ENCODE results near the gene BCAR1. TPM values are rescaled to one million over a fixed set of nuclear protein-coding genes. Genes with fewer than 3 reads are reported as not detected.
A peak's percentile ranks its signal among the peaks of the same experiment; 100 is the strongest.
"Not testable (repeated sequence)": the region's sequence is repeated elsewhere in the genome, so short reads cannot be mapped to it uniquely, and the experiment has no call there.

Gene BCAR1
- total RNA-seq = 48.6 and 116 TPM in 2 replicates

DNA sequence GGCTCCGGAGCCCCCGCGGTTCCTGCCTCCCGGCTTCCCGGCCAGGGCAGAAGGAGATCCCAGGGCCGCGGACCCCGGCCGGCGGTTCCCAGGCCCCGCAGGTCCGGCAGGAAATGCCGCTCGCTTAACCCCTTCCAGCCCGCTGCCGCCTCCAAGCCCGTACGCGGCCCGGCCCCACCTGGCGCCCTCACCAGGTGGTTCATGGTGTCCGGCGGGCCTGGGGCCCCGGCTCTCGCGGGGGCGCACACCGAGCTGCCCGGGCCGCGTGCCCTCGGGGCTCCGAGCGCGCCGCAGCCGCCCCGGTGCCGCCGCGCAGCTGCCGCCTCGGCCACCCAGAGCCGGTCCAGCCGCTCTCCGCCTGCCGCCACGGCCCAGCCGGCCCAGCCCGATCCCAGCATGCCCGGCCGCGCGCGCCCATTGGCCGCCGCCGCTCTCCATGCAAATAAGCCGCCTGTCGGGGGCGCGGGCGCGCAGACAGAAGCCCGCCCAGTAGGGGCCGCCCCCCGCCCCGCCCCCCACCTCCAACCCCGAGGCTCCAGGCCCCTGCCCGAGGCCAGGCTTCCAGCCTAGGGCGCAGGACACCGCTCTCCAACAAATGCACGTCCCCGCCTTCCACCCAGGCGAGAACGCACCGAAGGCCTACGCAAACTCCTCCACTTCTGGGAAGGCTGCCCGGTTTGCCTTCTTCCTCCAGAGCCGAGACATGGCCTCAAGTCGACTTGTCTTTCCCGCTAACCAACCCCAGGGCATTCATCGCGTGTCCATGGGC, at the start of gene BCAR1:
Gene BCAR1, minus strand, starts transcription at position 345 of the 769 bp plus-strand sequence. Its CDS starts 142 bp downstream, at position 203.
- DNase-seq (ENCODE audit: low read depth) = peak; percentile 61

DNA sequence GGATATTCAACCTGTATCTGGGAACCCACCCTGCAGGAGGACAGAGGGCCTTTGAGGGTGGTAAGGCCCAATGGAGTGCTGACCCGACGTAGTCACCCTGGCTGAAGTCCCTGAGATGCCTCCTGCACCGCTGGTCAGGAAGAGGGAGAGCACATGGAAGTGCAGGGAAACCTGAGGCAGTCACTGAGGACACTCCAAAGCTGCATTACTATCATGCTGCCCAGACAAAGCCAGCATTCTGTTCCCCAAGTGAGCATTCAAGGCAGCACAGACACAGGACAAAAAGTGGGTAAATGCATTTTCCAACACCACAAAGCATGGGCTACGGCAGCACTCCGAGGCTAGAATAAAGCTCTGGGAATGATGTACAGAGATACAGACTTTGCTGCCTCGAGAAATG, 46.8 kb upstream of the BCAR1 start:
- DNase-seq (ENCODE audit: low read depth) = no peak

DNA sequence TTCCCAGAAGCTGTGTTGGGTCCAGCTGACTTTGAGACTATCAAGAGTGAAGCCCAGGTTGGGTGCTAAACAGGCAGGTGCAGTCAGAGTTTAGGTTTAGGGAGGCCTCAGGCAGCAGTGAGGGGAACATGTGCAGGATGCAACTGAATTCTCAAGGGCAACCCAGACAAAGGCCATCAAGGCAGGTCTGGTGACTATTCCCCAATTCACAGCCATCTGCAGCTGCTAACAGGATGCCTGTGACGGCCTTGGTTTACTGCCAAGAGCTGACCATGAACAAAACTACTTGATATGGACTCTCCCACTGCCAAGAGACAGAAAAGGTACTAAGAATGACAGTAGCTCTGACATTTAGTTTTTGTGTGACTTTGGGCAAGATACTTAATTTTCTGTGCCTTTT, 45.2 kb upstream of the BCAR1 start:
- DNase-seq (ENCODE audit: low read depth) = no peak

DNA sequence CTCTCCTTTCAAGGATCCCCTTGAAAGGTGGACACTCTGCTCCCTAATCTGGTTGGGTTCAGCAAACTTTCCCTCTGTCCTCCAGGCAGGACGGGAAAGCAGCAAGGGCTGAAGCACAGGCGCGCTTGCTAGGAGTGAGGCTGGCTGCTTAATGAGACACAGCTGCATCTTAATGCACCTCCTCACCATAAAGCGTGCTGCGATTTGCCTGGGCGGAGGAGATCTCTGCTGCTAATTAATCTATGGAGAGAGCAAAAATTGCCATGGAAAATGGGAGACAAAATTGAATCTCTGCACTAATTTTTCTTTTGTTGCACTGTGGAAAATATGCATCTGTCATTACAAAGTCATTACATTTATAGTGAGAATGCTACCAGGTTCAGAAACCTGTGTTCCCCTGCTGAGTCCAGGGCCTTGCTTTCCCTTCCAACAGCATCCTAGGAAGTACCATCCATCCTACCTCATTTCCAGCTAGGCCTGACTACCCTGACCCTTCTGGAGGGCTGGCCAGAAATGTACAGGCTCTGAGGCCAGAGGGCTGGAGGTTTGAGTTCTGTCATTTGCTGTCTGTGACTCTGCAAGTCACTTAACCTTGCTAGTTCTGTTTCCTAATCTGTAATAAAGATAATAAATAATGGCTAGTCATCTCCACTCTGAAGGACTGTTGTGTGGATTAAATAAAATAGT, 43.5 kb upstream of the BCAR1 start:
- no peak for DNase-seq (ENCODE audit: low read depth)

DNA sequence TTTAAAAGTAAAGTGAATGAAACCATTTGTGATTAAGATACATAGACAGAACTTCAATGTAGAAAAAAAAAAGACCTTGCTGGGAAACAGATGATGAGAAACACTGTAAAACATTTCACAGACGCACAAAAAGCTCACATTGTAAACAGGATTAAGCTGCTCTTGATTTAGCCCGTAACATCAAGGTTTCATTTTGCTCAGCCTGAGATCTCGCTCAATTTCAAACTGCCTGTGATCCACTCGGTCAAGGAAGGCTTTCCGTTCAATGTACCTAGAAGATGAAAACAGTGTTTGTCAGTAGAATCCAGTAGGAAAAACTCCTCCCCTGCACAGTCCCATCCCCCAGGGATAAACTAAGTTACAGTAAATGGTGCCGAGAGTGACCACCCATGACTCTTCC, 42.3 kb upstream of the BCAR1 start:
- DNase-seq (ENCODE audit: low read depth) = no peak

DNA sequence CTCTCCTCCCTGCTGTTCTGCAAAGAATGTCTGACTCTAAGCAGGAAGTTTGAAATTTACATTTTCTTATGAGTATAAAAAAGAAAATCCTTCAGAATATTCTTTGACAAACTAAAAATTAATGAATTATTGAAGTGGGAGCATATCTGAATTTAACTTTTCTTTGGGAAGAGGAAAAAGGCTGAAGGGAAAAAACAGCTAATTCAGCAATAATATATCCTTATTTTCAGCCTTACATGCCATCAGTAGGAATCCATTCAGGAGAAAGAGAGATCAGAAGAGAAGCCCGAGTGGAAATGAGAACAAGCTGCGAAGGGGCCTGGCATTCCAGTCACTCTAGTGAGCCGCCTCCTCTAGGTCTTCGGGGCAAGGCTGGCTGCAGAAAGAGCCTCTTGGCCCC, 41.7 kb upstream of the BCAR1 start:
- DNase-seq (ENCODE audit: low read depth) = no peak

DNA sequence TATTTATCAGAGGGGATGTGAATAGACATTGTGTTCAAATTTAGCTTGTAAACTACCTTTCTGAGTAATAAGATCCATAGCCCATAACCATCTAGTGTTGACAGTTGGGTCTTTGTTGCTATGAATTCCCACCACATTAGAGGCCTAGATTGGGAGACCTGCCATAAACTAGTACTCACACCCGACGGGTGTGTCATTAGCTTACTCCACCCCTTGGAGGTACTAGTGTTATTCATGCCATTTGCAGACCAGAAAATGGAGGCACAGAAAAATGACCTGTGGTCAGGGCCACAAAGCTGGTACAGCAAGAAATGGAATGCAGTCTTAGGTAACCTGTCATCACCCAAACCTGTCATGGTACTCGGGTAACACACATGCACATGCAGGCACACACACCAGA, 41.3 kb upstream of the BCAR1 start:
- no peak for DNase-seq (ENCODE audit: low read depth)

DNA sequence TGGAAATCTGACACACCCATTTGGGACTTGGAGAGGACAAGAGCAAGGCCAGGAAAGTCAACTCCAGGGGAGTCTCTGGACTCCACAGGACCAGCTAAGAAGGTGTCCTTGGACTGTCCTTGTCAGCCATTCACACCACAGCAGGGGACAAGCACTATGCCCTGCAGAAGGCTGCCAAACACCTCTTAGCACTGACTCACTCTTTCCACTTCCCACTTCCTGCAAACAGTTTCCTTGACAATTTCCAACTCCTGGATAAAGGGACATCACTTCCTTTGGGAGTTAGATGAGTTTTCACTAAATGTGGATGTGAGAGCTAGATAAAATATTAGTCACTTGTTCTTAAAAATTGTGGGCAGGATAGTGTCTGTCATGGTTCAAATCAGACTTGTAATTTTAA, 37.8 kb upstream of the BCAR1 start:
- peak; percentile 42 for DNase-seq (ENCODE audit: low read depth)

DNA sequence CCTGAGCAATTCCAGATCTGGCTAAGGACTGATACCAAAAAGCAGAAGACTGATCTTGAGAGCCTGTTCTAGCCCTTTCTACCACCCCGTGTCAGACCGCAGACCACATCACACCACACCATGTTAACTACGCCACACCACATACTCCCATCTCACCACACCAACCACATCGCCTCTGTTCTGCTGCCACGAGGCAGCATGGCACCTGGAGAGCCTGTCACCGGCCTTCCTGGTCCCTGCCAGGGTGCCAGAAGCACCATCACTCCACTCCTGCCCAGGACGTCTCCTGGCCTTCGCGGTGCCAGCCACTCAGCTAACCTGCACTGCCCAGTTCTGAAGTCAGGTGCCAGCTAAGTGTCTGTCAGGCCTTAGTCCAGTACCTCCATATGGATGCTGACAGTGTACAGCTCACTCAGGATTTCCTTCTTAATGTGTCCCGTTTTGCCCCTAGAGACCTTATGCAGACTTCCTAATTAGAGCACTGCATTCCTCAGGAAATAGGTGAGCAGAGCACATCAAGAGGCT, 37.2 kb upstream of the BCAR1 start:
- DNase-seq (ENCODE audit: low read depth) = no peak

GRCh38 chr16:75288181-75288580, 36.8 kb upstream of the BCAR1 start:
- no peak for DNase-seq (ENCODE audit: low read depth)

DNA sequence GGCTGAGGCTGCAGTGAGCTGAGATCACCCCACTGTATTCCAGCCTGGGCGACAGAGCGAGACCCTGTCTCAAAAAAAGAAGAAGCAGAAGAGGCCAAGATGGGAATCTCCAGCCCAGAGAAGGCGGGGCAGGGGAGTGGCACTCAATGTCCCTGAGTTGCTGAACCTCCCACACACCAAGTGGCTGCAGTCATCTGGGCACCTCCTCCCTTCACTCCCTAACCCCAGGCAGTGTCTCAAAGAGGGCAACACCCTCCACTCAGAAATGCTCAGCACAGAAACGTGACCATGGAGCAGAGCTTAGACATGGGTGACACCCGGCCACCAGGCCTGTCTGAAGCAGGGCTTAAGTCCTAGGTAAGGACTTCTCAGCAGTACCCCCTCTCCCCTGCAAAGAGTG, 36.3 kb upstream of the BCAR1 start:
- DNase-seq (ENCODE audit: low read depth) = no peak

GRCh38 chr16:75286389-75286788, 35.0 kb upstream of the BCAR1 start:
- DNase-seq (ENCODE audit: low read depth) = no peak

DNA sequence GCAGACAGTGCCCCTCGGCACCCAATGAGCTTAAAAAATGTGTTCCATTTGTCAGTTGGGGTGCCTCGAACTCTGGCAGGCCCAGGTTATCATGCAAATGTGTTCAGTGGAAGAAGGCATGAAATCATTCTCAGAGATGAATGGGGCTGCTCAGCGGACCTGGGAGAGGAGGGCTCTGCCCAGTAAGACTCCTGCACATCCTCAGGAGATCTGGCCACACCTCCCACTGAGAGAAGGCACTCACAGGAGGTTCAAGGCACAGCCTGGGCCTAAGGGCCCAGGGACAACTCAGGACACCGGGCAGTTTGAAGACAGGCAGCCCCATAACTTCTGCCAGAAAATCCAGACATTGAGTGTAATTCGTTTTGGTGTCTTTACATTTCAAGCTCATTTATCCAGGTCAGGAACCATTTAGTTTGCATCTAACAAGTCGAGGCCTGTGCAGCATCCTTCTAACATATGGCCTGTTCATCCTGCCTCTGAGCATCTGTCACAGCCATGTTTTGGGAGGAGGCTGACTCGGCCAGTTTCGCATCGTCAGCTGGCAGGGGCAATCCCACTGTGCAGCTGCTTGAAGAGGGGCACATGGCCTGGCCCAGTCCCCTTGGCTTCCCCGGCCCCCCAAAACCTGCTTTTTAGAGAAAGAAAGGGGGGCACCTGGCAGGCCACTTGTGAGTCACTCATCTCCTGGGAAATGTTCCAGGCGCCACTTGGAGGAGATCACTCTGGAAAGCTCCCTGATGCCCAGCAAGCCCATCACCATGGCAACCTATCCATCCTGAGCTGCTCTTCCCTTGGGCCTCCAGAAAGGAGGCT, 31.2 kb upstream of the BCAR1 start:
- no peak for DNase-seq (ENCODE audit: low read depth)

DNA sequence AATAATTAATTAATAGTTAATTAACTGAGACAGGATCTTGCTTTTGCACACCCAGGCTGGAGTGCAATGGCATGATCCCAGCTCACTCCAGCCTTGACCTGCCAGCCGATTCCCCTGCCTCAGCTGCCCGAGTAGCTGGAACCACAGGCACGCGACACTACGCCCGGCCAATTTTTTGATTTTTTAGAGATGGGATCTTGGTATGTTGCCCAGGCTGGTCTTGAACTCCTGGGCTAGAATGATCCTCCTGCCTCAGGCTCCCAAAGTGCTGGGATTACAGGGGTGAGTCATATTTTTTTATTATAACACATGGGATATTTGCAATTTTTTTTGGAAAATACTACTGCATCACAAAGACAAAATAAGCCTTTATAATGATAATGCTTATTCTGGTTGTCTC, 30.4 kb upstream of the BCAR1 start:
- DNase-seq (ENCODE audit: low read depth) = no peak

DNA sequence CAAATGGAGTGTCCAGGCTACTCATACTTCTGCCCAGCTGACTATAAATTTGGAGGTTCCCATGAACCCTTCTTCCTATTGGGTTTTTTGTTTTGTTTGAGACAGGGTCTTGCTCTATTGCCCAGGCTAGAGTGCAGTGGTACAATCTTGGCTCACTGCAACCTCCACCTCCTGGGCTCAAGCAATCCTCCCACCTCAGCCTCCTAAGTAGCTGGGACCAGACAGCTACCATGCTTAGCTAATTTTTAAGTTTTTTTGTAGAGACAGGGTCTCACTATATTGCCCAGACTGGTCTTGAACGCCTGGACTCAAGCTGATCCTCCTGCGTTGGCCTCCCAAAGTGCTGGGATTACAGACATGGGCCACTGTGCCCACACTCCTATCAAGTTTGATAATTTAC, 29.6 kb upstream of the BCAR1 start:
- not testable (repeated sequence) for DNase-seq (ENCODE audit: low read depth)

DNA sequence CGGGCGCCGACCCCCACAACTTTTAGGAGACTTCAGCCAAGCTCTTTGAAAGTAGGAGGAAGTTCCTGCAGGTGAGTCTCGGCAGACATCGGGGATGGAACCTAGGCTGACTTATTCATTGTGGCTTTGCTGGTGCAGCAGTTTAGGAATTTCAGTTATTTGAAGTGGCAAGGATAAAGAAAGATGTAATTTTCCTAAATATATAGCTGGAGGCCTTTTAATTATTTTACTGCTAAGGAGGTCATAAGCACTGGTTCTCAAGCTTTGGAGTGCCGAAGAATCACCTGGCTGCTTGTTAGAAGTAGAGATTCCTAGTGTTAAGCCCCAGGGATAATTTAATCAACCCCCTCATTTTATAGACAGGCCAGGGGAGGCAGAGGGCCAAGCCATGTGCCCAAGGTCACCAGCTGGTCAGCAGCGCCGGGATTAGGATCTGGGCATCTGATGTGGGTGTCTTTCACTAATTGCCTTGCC, 28.9 kb upstream of the BCAR1 start:
- DNase-seq (ENCODE audit: low read depth) = no peak

GRCh38 chr16:75279305-75279704, 27.9 kb upstream of the BCAR1 start:
- peak; percentile 23 for DNase-seq (ENCODE audit: low read depth)

DNA sequence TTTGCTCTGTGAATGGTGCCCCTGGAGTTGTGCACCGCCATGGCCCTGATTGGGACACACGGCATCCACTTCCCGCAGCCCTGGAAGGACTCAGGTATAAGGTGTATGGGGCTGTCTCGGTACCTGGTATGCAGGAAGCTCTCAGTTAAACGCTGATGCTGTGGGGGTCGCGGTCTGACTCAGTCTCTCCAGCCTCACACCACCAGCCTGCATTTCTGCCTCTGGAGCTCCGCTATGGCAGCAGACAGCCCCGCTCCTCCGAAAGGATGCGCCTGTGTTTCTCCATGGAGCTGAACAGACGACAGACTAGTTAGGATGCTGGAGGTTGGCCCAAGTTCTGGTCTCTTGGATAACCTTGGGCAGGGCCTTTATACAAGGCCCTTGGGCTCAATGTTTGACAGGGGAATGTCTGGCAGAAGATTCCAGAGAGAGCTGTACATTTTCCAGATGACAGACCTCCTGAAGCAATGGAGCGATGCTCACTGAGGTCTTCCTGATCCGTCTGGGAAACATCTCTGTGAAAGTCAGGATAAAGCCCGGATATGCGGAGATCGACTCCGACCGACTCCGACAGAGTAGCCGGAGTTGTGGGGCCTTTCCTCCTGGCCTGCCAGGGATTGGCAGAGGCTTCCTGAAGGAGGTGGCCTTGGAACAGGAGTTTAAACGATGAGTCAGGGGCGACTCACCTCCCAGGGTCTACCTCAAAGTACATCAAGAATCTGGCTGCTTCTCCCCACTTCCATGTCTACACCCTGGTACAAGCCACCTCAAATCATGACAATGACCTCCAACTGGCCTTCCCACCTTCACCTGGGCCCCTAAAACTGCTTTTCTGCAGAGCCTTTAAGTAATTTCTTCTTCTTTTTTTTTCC, 21.9 kb upstream of the BCAR1 start:
- DNase-seq (ENCODE audit: low read depth) = peak; percentile 66

GRCh38 chr16:75272629-75273028, 21.2 kb upstream of the BCAR1 start:
- DNase-seq (ENCODE audit: low read depth) = not testable (repeated sequence)

DNA sequence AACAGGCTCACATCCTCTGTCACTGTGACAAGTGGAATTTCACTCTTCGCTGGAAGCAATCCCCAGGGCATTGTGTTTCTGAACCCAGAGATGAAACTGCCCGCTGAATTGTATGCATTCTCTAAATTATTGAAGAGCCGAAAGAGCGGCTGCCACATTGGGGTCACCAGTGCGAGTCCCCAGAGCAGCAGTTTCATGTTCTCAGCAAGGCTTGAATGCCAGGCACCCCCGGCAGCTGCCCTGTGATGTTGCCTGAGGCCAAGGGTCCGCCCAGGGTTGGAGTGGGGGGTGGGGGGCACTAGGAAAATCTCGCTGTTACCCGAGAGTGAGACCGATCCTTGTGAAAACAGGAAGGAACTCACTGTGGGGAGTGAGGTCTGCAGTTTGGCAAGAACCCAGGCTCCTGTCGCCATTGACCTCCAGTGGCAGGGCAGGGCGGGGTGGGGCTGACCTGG, 20.7 kb upstream of the BCAR1 start:
- no peak for DNase-seq (ENCODE audit: low read depth)

DNA sequence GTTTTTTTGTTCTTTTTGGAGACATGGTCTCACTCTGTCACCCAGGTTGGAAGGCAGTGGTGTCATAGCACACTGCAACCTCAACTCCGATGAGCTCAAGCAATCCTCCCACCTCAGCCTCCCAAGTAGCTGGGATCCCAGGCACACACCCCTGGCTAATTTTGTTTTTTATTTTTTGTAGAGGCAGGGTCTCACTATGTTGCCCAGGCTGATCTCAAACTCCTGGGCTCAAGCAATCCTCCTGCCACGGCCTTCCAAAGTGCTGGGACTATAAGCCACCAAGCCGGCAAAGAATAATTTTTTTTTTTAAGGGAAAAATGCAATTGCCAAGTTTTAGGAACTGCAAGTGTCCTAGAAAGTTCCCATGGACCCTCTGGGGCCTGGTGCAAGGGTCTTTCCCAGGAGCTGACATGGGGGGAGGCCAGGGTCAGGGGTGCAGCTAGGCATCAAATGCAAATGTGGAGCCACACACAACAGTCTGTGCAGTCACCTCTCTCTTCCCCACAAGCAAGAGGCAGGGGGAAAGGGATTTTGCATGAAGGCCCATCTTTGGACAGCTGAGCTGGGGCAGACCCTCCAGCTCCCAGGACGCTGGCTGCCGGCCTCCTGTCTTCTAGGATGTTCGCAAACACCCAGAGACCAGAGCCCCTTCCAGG, 20.1 kb upstream of the BCAR1 start:
- DNase-seq (ENCODE audit: low read depth) = no peak

All from renal cortical epithelial cell (primary cell).